ENCODE measurements around the gene FAM107B. TPM values are rescaled to one million over a fixed set of nuclear protein-coding genes. Genes with fewer than 3 reads are reported as not detected.
A peak's percentile ranks its signal among the peaks of the same experiment; 100 is the strongest.

FAM107B gene
- total and polyA plus RNA-seq, 11 donors, result 1.9 to 27.6 (median 4.9) TPM

GRCh38 chr10:14510346-14510745 lies 264.4 kb downstream of the FAM107B start:
- intact Hi-C loops (cut with DNase I), result no loop called here
- H3K27me3 ChIP-seq, result no peaks in the 10 kb centered on the region
- H3K9me3 ChIP-seq, result peaks cover 0 to 13% (median 0%) of the 10 kb centered on the region in 12 donors
- 63 to 96% (median 73%) methylated on average over 2 of the region's 2 CpGs for WGBS, 4 donors
- H3K36me3 ChIP-seq, result peaks cover 0 to 13% (median 0%) of the 10 kb centered on the region in 9 donors
- TF ChIP-seq POLR2A (IDR thresholded peaks at IDR 0.05) (no peak), CTCF (IDR thresholded peaks at IDR 0.05) (no peak)
- no peak for DNase-seq
- no peaks in the 10 kb centered on the region for H3K4me1 ChIP-seq
- H3K27ac ChIP-seq, result no peak overlapping the region
- H3K4me3 ChIP-seq, result no peak overlapping the region
- ATAC-seq, result no peak

GRCh38 chr10:14508725-14509124 lies 266.0 kb downstream of the FAM107B start:
- Histone ChIP-seq H3K4me3 (no peak overlapping the region), H3K9me3 (peaks cover 0 to 13% (median 0%) of the 10 kb centered on the region in 12 donors), H3K27ac (no peak overlapping the region), H3K36me3 (peaks cover 0 to 13% (median 0%) of the 10 kb centered on the region in 9 donors), H3K4me1 (no peaks in the 10 kb centered on the region), H3K27me3 (no peaks in the 10 kb centered on the region)
- no peak for DNase-seq
- no peak for TF ChIP-seq POLR2A (IDR thresholded peaks at IDR 0.05)
- no peak for TF ChIP-seq CTCF (IDR thresholded peaks at IDR 0.05)
- WGBS, 4 donors, result 89 to 93% (median 92%) methylated on average over 14 of the region's 14 CpGs
- ATAC-seq, result peak in 1 of 4 donors; percentile 22
- intact Hi-C loops (cut with DNase I), result loop anchor here in 4 of 10 donors (10.0 kb wide), 3 partner anchors 316 to 596 kb away; no protein-coding TSS in a partner anchor

- Histone ChIP-seq H3K27me3 (no peaks in the 10 kb centered on the region), H3K9me3 (peaks cover 0 to 13% (median 0%) of the 10 kb centered on the region in 12 donors), H3K27ac (no peak overlapping the region), H3K36me3 (peaks cover 0 to 13% (median 0%) of the 10 kb centered on the region in 9 donors), H3K4me3 (no peak overlapping the region), H3K4me1 (no peaks in the 10 kb centered on the region)
- 57 to 64% (median 60%) methylated on average over 4 of the region's 4 CpGs for WGBS, 4 donors
- no peak for TF ChIP-seq POLR2A (IDR thresholded peaks at IDR 0.05)
- no peak for TF ChIP-seq CTCF (IDR thresholded peaks at IDR 0.05)
- DNase-seq (no peak), ATAC-seq (no peak)
- intact Hi-C loops (cut with DNase I), result loop anchor here in 4 of 10 donors (10.0 kb wide), 3 partner anchors 317 to 597 kb away; no protein-coding TSS in a partner anchor
These were observed 266.9 kb downstream of the FAM107B start for GRCh38 chr10:14507781-14508180.

GRCh38 chr10:14507176-14507575 lies 267.5 kb downstream of the FAM107B start:
- ATAC-seq (no peak), DNase-seq (no peak)
- Histone ChIP-seq H3K36me3 (peaks cover 0 to 13% (median 0%) of the 10 kb centered on the region in 9 donors), H3K27me3 (no peaks in the 10 kb centered on the region), H3K4me1 (no peaks in the 10 kb centered on the region), H3K9me3 (peaks cover 0 to 13% (median 0%) of the 10 kb centered on the region in 12 donors), H3K4me3 (no peak overlapping the region), H3K27ac (no peak overlapping the region)
- intact Hi-C loops (cut with DNase I), result loop anchor here in 4 of 10 donors (10.0 kb wide), 3 partner anchors 318 to 598 kb away; no protein-coding TSS in a partner anchor
- WGBS, 4 donors, result 39 to 63% (median 48%) methylated on average over 6 of the region's 6 CpGs
- TF ChIP-seq POLR2A (IDR thresholded peaks at IDR 0.05) (no peak), CTCF (IDR thresholded peaks at IDR 0.05) (no peak)

Data from heart left ventricle (tissue), 16 donors.